Colonic mucosa (tissue), 4 donors: ENCODE data around the gene PPM1H. TPM values are rescaled to one million over a fixed set of nuclear protein-coding genes. Genes with fewer than 3 reads are reported as not detected.

Experiments
- DNase-seq: peaks from one replicate; pipeline ENCODE4 v3.0.0-alpha.2; 2020
- H3K27ac ChIP-seq: fragments of 200-600 bp; one replicate; pipeline ENCODE4 v1.8.0; 2021
- H3K27me3 ChIP-seq: fragments of 200-600 bp; one replicate; pipeline ENCODE4 v1.8.0; 2021
- H3K36me3 ChIP-seq: fragments of 200-600 bp; one replicate; pipeline ENCODE4 v1.8.0; 2021
- H3K4me1 ChIP-seq: fragments of 200-600 bp; one replicate; pipeline ENCODE4 v1.8.0; 2021; ENCODE audit warnings: mild to moderate bottlenecking
- H3K4me3 ChIP-seq: fragments of 200-600 bp; one replicate; pipeline ENCODE4 v1.8.0; 2021
- H3K9ac ChIP-seq, 2 donors: one replicate each; pipeline ENCODE4 v1.7.0; 2013; ENCODE audit warnings: control low read depth in 2 of 2, low read depth in 2 of 2, low read length in 2 of 2
- H3K9me3 ChIP-seq: fragments of 200-600 bp; one replicate; pipeline ENCODE4 v1.8.0; 2021
- intact Hi-C: fragments of 100-400 bp; cut with DNase I; formaldehyde crosslinking; loops from one replicate; pipeline ENCODE4 v1.14.1; 2022
- total RNA-seq, 2 donors: library from RNA; stranded (reverse); fragmentation: NEBNext Ultra II Directional in 1 of 2; extraction: Animal tissue kit (Norgen Biotek cat#: 25700) in 1 of 2; gene quantifications; one replicate each; pipeline ENCODE4 v1.2.1, GENCODE V29; 2021
- TF ChIP-seq, protein P1 (sequence below): fragments of 200-600 bp; IDR thresholded peaks from one replicate; pipeline ENCODE4 v1.8.0; 2022; ENCODE audit warnings: antibody characterized with exemption, mild to moderate bottlenecking
- donor health status: healthy.
- donor health status: DM: no; HTN: no; CAD: no.
- donor health status: DM: no; HTN: no; CAD: no.

Gene PPM1H
- total RNA-seq, 2 donors from 2014 or later: 7.4 to 8.1 TPM

DNA sequence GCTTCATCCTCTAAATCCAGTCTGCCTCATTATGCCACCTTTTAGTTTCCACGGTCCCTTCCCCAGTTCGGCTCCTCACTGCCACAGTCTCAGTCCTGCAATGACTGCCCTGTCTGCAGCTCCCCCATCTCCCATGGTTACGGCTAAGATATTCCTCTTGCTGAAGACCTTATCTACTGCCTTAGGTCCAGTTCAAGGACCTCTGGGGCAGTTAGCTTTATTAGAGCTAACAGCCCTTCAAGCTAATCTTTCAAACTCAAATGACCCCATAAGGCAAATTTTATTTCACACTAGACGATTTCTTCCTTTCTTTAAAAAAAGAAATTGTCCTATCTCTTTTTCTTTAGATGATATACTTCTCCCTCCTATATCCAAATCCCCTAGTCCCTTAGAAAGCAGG lies 253.6 kb downstream of the PPM1H start:
- Histone ChIP-seq H3K27ac (no peak overlapping the region), H3K4me1 (no peaks in the 10 kb centered on the region), H3K9ac (no peak overlapping the region), H3K36me3 (no peaks in the 10 kb centered on the region), H3K9me3 (no peaks in the 10 kb centered on the region), H3K27me3 (no peaks in the 10 kb centered on the region), H3K4me3 (no peak overlapping the region)
- DNase-seq: no peak
- intact Hi-C loops: no loop called here
- TF ChIP-seq, protein P1, sequence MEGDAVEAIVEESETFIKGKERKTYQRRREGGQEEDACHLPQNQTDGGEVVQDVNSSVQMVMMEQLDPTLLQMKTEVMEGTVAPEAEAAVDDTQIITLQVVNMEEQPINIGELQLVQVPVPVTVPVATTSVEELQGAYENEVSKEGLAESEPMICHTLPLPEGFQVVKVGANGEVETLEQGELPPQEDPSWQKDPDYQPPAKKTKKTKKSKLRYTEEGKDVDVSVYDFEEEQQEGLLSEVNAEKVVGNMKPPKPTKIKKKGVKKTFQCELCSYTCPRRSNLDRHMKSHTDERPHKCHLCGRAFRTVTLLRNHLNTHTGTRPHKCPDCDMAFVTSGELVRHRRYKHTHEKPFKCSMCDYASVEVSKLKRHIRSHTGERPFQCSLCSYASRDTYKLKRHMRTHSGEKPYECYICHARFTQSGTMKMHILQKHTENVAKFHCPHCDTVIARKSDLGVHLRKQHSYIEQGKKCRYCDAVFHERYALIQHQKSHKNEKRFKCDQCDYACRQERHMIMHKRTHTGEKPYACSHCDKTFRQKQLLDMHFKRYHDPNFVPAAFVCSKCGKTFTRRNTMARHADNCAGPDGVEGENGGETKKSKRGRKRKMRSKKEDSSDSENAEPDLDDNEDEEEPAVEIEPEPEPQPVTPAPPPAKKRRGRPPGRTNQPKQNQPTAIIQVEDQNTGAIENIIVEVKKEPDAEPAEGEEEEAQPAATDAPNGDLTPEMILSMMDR: no peak

DNA sequence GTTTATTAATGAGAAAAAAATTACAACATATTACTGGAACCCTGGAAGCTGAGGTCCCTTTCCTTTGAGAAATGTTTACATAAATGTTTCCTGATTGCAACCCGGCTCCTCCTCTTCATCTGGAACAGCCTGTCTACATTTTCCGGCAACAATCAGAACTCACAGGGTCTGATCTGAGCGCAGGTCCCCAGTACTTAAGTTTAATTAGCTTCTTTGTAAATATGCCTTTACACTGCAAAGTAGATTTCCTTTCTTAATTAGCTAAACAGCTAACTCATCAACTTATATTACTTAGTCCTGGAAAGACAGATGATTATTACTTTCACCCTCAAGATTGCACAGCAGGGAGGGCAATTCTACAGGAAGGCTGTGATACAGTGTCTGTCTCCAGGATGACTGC lies 255.3 kb downstream of the PPM1H start:
- H3K9ac ChIP-seq: no peak overlapping the region

DNA sequence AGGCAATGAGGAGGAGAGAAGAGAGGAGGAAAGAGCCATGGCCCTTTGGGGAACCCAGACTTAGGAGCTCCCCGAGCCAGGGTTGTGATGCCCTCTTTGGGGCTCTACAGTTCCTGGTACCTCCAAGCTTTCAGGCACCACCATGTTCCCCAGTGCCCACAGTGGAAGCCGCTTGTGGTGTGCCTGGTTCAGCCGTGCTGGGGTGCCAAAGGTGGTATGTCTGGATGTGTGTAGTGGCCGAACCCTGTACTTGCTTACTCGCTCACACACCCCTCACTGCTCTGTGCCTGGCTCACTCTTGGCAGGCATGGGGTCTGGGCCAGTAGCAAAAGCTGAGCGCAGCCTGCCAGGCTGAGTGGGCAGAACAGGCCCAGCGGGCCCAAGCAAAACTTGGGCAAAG lies 257.6 kb downstream of the PPM1H start:
- no peaks in the 10 kb centered on the region for H3K9me3 ChIP-seq
- intact Hi-C loops: no loop called here
- H3K27ac ChIP-seq: no peak overlapping the region
- no peaks in the 10 kb centered on the region for H3K4me1 ChIP-seq
- no peak overlapping the region for H3K4me3 ChIP-seq
- H3K27me3 ChIP-seq: no peaks in the 10 kb centered on the region
- H3K36me3 ChIP-seq: no peaks in the 10 kb centered on the region
- H3K9ac ChIP-seq: no peak overlapping the region
- no peak for DNase-seq
- TF ChIP-seq, protein P1: no peak

More for the DNA sequence above, 255.3 kb downstream of the PPM1H start:
- DNase-seq: no peak
- Histone ChIP-seq H3K36me3 (no peaks in the 10 kb centered on the region), H3K4me1 (no peaks in the 10 kb centered on the region), H3K9me3 (no peaks in the 10 kb centered on the region), H3K27me3 (no peaks in the 10 kb centered on the region), H3K27ac (peak overlapping the region; percentile 13), H3K4me3 (no peak overlapping the region)
- intact Hi-C loops: no loop called here
- TF ChIP-seq, protein P1: no peak

DNA sequence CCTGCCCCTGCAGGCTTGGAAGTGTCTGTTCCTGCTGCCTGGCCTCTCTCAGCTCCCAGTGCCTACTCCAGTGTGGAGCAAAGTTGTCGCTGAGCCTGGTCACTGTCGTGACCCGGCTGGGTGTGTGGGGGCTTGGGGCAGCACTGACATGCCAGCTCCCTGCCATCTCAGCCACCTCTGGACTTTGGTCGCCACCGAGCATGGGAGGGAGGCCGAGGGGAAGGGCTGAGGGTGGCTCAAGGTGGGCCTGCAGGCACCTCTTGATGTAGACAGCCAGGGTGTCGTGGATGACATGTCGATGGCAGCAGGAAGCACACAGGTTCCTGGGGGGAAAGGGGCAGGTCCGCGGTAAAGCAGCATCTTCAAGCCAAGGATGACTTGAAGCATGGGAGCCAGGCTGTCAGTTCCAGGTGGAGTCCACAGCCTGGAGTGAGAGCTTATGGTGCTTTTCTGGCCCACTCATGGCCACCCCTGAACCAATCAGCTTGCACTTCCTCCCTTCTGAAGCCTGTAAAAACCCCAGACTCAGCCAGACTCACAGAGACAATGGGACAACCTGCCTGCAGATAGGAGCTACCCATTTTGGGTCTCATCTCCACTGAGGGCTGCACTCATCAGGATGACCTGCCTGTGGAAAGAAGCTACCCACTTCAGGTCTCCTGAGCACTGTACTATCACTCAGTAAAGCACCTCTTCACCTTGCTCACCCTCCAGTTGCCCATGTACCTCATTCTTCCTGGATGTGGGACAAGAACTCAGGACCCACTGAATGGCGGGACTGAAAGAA lies 258.2 kb downstream of the PPM1H start:
- TF ChIP-seq, protein P1: no peak
- H3K4me3 ChIP-seq: no peak overlapping the region
- no peaks in the 10 kb centered on the region for H3K9me3 ChIP-seq
- H3K27ac ChIP-seq: no peak overlapping the region
- H3K27me3 ChIP-seq: no peaks in the 10 kb centered on the region
- H3K4me1 ChIP-seq: no peaks in the 10 kb centered on the region
- no peak overlapping the region for H3K9ac ChIP-seq
- intact Hi-C loops: no loop called here
- DNase-seq: no peak
- no peaks in the 10 kb centered on the region for H3K36me3 ChIP-seq

DNA sequence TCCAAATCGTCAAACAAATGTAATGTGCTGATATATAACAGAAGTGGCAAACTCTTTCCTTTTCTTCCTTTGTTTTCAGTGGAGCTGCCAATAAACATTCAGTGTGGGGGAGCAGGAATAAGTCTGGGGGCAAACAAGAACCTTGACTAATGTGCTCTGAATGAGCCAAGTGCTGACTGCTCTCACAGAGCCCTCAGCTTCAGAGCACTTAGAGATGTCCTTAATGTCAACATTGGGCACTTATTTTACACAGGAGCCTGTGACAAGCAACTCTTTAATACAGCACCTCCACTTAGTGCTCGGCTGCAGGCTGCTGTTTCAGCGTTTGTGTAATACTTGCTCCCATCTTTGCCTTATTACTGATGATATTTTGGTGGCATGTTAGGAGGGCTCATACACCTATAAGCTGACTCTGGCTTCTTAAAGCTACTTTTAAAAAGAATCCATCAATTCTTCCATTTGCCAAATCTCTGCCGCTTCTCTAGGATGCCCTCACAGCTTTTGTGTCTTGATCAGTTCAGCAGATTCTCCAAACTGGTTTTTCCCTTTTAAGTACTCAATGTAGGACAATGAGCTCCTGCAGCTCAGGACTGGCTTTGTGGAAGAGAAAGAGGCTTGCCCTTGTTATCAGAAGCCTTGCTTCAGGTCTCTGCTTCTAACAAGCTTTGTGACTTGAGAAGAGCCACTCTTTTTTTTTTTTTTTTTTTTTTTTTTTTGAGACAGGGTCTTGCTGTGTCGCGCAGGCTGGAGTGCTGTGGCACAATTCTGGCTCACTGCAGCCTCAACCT lies 261.7 kb downstream of the PPM1H start:
- TF ChIP-seq, protein P1: no peak
- Histone ChIP-seq H3K27me3 (no peaks in the 10 kb centered on the region), H3K36me3 (no peaks in the 10 kb centered on the region)

More for the DNA sequence above, 261.7 kb downstream of the PPM1H start:
- no peak overlapping the region for H3K4me3 ChIP-seq
- intact Hi-C loops: no loop called here
- H3K9ac ChIP-seq: no peak overlapping the region
- H3K27ac ChIP-seq: no peak overlapping the region
- H3K9me3 ChIP-seq: no peaks in the 10 kb centered on the region
- DNase-seq: no peak
- no peaks in the 10 kb centered on the region for H3K4me1 ChIP-seq
